Sigmoid colon (tissue), 7 donors: ENCODE data around the gene CLEC16A. TPM values are rescaled to one million over a fixed set of nuclear protein-coding genes. Genes with fewer than 3 reads are reported as not detected.
A peak's percentile ranks its signal among the peaks of the same experiment; 100 is the strongest.

ENCODE experiments used
- DNase-seq: peaks from one replicate; pipeline ENCODE4 v3.0.0-alpha.2; 2019
- H3K27ac ChIP-seq, 4 donors: fragments of 200-600 bp; sonication (generic); one replicate each; pipeline ENCODE4 v1.5.1; 2016 to 2019; ENCODE audit warnings: mild to moderate bottlenecking in 1 of 4
- H3K27me3 ChIP-seq, 3 donors: fragments of 200-600 bp; sonication (generic); one replicate each; pipeline ENCODE4 v1.5.1; 2019; ENCODE audit warnings: mild to moderate bottlenecking in 1 of 3
- H3K36me3 ChIP-seq, 4 donors: fragments of 200-600 bp; sonication (generic); one replicate each; pipeline ENCODE4 v1.5.1; 2016 to 2019
- H3K4me1 ChIP-seq, 4 donors: fragments of 200-600 bp; sonication (generic); one replicate each; pipeline ENCODE4 v1.5.1; 2017 to 2019
- H3K4me3 ChIP-seq, 4 donors: fragments of 200-600 bp; sonication (generic); one replicate each; pipeline ENCODE4 v1.5.1; 2017 to 2019; ENCODE audit warnings: mild to moderate bottlenecking in 2 of 4, moderate library complexity in 1 of 4
- H3K9me3 ChIP-seq, 4 donors: fragments of 200-600 bp in 3 of 4; sonication (generic) in 3 of 4; one replicate each; pipeline versions ENCODE4 v1.5.1 to v1.6.1; 2013 to 2019
- EP300 ChIP-seq, 4 donors: sonication (generic); formaldehyde crosslinking; IDR thresholded peaks; one replicate each; pipeline ENCODE4 v1.6.1; 2017; ENCODE audit warnings: antibody characterized with exemption in 4 of 4
- POLR2A ChIP-seq, 2 donors: fragments of 450-650 bp; IDR thresholded peaks; one replicate each; pipeline ENCODE4 v1.6.1; 2016; ENCODE audit warnings: antibody characterized with exemption in 2 of 2, mild to moderate bottlenecking in 2 of 2, moderate library complexity in 2 of 2
- POLR2AphosphoS5 ChIP-seq, 4 donors: sonication (generic); formaldehyde crosslinking; IDR thresholded peaks; one replicate each; pipeline ENCODE4 v1.6.1; 2017; ENCODE audit warnings: antibody characterized with exemption in 4 of 4
- WGBS, 2 donors: extraction: QIAGEN DNeasy Blood & Tissue Kit; methylation state at CpG; one replicate each; pipeline ENCODE4 v1.1.7; 2013; 5-methylcytosine and 5-hydroxymethylcytosine counted together
- intact Hi-C: fragments of 100-400 bp; cut with DNase I; formaldehyde crosslinking; loops from one replicate; pipeline ENCODE4 v1.15.1; 2023
- polyA plus RNA-seq, 3 donors: library from polyadenylated mRNA; stranded (reverse); fragments of 200-250 nt; gene quantifications; one replicate each; pipeline ENCODE4 v1.2.3, GENCODE V29; 2013
- total RNA-seq, 4 donors: library from RNA; depleted of rRNA; stranded (reverse); fragments of >200 nt; gene quantifications; one replicate each; pipeline ENCODE4 v1.1.0, GENCODE V29; 2016
- TF ChIP-seq, protein P1 (sequence below), 4 experiments: fragments of 450-650 bp in 3 of 4; fragments of 200-600 bp in 1 of 4; IDR thresholded peaks; one replicate each; pipeline ENCODE4 v1.5.1; 2016 to 2019; ENCODE audit warnings: antibody characterized with exemption in 4 of 4, mild to moderate bottlenecking in 3 of 4, moderate library complexity in 2 of 4
- donor health status: healthy with polysubstance abuse.
- donor health status: Bipolar disorder and iron deficiency.
- donor health status: healthy.

The CLEC16A gene
- total and polyA plus RNA-seq, 7 donors = 9.6 to 35.2 (median 24.6) TPM

DNA sequence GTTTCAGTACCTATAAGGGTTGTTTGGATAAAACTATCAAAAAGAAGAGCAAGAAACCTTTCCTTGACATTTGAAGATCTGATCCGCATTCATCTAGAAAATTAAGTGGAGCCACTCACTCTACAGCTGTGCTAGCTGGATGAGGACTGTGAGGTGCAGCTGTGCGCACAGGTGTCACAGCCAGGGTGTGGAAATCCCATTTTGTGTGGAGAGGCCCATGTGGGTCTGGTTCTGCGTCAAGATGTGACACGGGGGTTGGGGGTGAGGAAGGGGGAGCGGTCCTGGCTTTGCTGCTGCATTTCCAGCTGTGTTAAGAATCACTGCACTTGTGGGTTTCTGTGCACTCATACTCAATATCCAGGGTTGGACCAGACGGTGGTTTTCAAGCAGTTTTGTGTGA lies 70.7 kb downstream of the CLEC16A start:
- 89 to 96% methylated on average over 6 of the region's 6 CpGs for WGBS, 2 donors
- Histone ChIP-seq H3K36me3 (peaks cover 0 to 6% (median 1%) of the 10 kb centered on the region in 4 donors), H3K9me3 (no peaks in the 10 kb centered on the region), H3K4me1 (peaks cover 0 to 11% (median 10%) of the 10 kb centered on the region in 4 donors), H3K27me3 (no peaks in the 10 kb centered on the region), H3K27ac (no peak overlapping the region), H3K4me3 (no peak overlapping the region)
- DNase-seq = no peak
- no peak for TF ChIP-seq EP300 (IDR thresholded peaks at IDR 0.05)
- TF ChIP-seq, protein P1, sequence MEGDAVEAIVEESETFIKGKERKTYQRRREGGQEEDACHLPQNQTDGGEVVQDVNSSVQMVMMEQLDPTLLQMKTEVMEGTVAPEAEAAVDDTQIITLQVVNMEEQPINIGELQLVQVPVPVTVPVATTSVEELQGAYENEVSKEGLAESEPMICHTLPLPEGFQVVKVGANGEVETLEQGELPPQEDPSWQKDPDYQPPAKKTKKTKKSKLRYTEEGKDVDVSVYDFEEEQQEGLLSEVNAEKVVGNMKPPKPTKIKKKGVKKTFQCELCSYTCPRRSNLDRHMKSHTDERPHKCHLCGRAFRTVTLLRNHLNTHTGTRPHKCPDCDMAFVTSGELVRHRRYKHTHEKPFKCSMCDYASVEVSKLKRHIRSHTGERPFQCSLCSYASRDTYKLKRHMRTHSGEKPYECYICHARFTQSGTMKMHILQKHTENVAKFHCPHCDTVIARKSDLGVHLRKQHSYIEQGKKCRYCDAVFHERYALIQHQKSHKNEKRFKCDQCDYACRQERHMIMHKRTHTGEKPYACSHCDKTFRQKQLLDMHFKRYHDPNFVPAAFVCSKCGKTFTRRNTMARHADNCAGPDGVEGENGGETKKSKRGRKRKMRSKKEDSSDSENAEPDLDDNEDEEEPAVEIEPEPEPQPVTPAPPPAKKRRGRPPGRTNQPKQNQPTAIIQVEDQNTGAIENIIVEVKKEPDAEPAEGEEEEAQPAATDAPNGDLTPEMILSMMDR (IDR thresholded peaks at IDR 0.05) = no peak
- no peak for TF ChIP-seq POLR2A (IDR thresholded peaks at IDR 0.05)
- TF ChIP-seq POLR2AphosphoS5 (IDR thresholded peaks at IDR 0.05) = no peak
- intact Hi-C loops = no loop called here

DNA sequence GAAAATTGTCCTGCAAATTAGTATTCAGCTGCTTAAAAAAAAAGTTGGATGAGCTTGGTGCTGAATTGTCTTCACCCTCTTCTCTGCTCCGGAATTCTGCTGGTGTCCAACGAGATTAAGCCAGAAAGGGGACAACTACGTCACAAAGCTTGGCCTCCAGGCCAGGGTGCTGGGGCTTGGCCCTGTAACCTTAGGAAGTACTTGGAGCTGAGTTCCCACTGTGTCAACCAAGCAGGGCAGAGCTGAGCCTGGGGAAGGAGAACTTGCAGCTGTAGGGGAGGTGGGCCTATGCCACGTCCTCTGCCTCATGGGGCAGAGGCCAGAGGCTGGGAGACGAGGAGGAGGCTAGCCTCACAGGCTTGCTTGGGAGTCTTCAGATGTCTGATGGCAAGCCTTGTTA lies 71.2 kb downstream of the CLEC16A start:
- Histone ChIP-seq H3K36me3 (peaks cover 0 to 11% (median 4%) of the 10 kb centered on the region in 4 donors), H3K4me3 (no peak overlapping the region), H3K27me3 (no peaks in the 10 kb centered on the region), H3K9me3 (no peaks in the 10 kb centered on the region), H3K27ac (no peak overlapping the region), H3K4me1 (peaks cover 0 to 11% (median 10%) of the 10 kb centered on the region in 4 donors)
- TF ChIP-seq, protein P1 (IDR thresholded peaks at IDR 0.05) = no peak
- no peak for TF ChIP-seq POLR2AphosphoS5 (IDR thresholded peaks at IDR 0.05)
- TF ChIP-seq POLR2A (IDR thresholded peaks at IDR 0.05) = no peak
- TF ChIP-seq EP300 (IDR thresholded peaks at IDR 0.05) = no peak
- 92 to 93% methylated on average over 5 of the region's 5 CpGs for WGBS, 2 donors
- no peak for DNase-seq
- intact Hi-C loops = no loop called here

DNA sequence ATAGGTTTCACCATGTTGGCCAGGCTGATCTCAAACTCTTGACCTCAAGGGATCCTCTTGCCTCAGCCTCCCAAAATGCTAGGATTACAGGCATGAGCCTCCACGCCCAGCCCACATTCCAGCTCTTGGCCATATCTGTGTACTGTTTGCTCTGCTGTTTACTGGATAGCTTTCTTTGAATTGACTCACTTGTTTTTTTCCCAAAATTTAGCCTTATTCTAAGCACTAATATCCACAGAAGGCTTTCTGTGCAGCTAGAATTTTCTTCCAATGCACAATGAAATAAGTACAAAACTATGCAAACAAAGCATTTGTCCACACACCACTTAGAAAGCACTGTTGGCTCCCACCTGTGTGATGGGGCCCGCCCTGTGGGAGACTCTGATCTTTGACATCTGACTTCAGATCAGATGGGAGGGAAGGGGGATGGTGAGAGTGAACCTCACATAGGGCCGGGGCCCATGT lies 72.2 kb downstream of the CLEC16A start:
- intact Hi-C loops = no loop called here
- H3K36me3 ChIP-seq = peaks cover 0 to 21% (median 10%) of the 10 kb centered on the region in 4 donors
- H3K9me3 ChIP-seq = no peaks in the 10 kb centered on the region
- peaks cover 0 to 11% (median 10%) of the 10 kb centered on the region in 4 donors for H3K4me1 ChIP-seq
- TF ChIP-seq POLR2A (IDR thresholded peaks at IDR 0.05) = no peak
- TF ChIP-seq POLR2AphosphoS5 (IDR thresholded peaks at IDR 0.05) = no peak
- TF ChIP-seq, protein P1 (IDR thresholded peaks at IDR 0.05) = no peak
- TF ChIP-seq EP300 (IDR thresholded peaks at IDR 0.05) = no peak
- peak overlapping the region in 1 of 4 donors; percentile 8 for H3K27ac ChIP-seq
- H3K27me3 ChIP-seq = no peaks in the 10 kb centered on the region
- 40 to 68% methylated on average over 3 of the region's 3 CpGs for WGBS, 2 donors
- no peak overlapping the region for H3K4me3 ChIP-seq
- no peak for DNase-seq

DNA sequence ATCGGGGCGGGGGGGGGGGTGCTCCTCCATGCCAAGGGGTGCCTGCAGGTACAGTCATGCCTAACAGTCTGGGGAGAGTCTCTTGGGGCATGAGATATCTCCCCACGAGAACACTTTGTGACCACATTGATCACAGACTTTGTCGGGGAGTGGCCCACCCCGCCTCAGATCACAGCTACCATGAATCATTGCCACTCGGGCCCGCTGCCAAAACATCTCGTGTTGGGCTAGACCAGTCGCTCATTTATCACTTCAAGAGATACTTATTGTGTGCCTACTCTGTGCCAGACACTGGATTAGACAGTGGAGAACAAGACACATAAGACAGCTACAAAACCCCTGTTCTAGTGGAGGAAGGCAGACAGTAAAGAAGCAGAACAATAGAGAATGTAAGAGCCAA lies 72.6 kb downstream of the CLEC16A start:
- TF ChIP-seq POLR2A (IDR thresholded peaks at IDR 0.05) (no peak), POLR2AphosphoS5 (IDR thresholded peaks at IDR 0.05) (peak in 2 of 4 donors; percentile 10 to 20)
- Histone ChIP-seq H3K9me3 (no peaks in the 10 kb centered on the region), H3K27ac (peak overlapping the region in 1 of 4 donors; percentile 12), H3K27me3 (no peaks in the 10 kb centered on the region), H3K4me1 (peaks cover 0 to 11% (median 10%) of the 10 kb centered on the region in 4 donors), H3K36me3 (peaks cover 0 to 25% (median 13%) of the 10 kb centered on the region in 4 donors), H3K4me3 (no peak overlapping the region)
- no peak for DNase-seq
- intact Hi-C loops = no loop called here
- WGBS, 2 donors = 22 to 52% methylated on average over 9 of the region's 9 CpGs

DNA sequence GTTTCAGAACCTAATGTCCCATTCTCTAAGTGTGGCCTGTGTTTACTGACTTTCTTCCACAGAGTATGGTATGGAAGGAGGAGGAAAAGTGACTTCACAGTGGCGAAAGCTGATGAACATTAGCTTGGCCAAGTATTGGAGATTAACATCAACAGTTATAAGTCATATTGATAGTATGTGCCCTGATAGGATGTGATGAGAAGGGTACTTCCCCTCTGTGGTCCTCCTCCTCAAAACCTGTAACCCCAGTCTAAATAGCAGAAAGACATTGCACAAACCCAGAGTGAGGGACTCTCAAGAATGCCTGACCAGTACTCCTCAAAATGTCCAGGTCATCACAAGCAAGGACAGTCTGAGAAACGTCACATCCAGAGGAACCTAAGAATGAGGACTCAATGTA lies 73.1 kb downstream of the CLEC16A start:
- H3K27ac ChIP-seq = peak overlapping the region in 1 of 4 donors; percentile 12
- H3K4me3 ChIP-seq = no peak overlapping the region
- no peaks in the 10 kb centered on the region for H3K9me3 ChIP-seq
- H3K4me1 ChIP-seq = peaks cover 0 to 11% (median 10%) of the 10 kb centered on the region in 4 donors
- 95 to 96% methylated on average over 2 of the region's 2 CpGs for WGBS, 2 donors
- peaks cover 0 to 24% (median 13%) of the 10 kb centered on the region in 4 donors for H3K36me3 ChIP-seq
- TF ChIP-seq POLR2AphosphoS5 (IDR thresholded peaks at IDR 0.05) (no peak), POLR2A (IDR thresholded peaks at IDR 0.05) (no peak), EP300 (IDR thresholded peaks at IDR 0.05) (no peak)
- TF ChIP-seq, protein P1 (IDR thresholded peaks at IDR 0.05) = no peak
- no peaks in the 10 kb centered on the region for H3K27me3 ChIP-seq
- no peak for DNase-seq
- intact Hi-C loops = no loop called here
